Upper lobe of left lung (tissue), 4 donors: ENCODE results near the gene SCAI.

Source experiments
- CTCF ChIP-seq, 6 experiments: fragments of 450-650 bp in 4 of 6; fragments of 200-600 bp in 2 of 6; sonication (generic) in 2 of 6; IDR thresholded peaks; one replicate each; pipeline ENCODE4 v1.5.1; 2016 to 2019; ENCODE audit warnings: antibody characterized with exemption in 6 of 6
- EP300 ChIP-seq, 4 donors: sonication (generic); formaldehyde crosslinking; IDR thresholded peaks; one replicate each; pipeline ENCODE4 v1.5.1; 2017; ENCODE audit warnings: antibody characterized with exemption in 4 of 4, control low read depth in 2 of 4

- TF ChIP-seq CTCF (IDR thresholded peaks at IDR 0.05), result no peak
- no peak for TF ChIP-seq EP300 (IDR thresholded peaks at IDR 0.05)
Measured at GRCh38 chr9:125110464-125110863, 32.9 kb downstream of the SCAI start.
